ENCODE measurements around the gene SSR1.

Gene SSR1

GRCh38 chr6:7238900-7239589, 74.0 kb downstream of the SSR1 start:
- DNase-seq (ENCODE audit: low read depth in 2 of 2): peak in 1 of 2 donors; percentile 57

DNA sequence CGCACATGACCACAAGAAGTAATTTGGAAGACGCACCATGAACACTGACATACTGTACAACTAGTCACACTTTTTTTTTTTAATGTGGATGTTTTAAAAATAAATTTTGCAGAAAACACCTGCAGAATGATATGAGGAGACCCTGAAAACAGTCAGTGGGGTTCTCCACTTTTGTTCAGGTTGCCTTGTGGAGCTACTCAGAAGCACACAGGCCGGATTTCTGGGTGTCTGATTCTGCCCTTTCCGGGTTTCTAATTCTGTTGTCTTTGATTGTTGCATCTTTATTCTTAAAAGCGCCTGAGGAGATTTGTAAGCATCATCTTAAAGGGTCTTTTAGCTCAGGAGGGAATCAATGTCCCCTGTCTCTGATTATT, 74.5 kb downstream of the SSR1 start:
- DNase-seq (ENCODE audit: low read depth in 2 of 2): no peak

DNA sequence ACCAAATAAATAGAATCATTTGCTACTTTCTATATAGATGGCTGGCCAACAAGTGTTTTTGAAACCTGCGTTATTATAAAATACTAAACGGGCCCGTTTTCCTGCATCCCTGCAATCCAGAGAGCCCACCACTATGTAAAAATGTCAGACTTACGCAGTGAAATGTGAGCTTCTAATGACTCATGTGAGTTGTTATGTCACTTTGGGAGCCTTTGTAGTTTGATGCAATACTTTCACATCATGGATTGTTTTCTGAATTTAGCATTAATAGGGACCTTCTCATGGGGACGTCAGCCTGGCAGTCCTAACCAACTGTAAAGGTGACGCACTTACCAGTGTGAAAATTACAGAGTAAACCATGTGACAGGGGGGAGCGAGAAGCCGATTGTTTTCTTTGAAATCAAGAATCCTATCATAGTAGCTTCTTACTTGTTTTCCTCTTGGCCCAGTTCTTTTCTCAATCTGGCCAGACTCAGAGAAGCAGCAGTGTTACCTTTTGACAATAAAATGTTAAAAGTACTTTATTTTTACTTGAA, 75.3 kb downstream of the SSR1 start:
- DNase-seq (ENCODE audit: low read depth in 2 of 2): no peak

DNA sequence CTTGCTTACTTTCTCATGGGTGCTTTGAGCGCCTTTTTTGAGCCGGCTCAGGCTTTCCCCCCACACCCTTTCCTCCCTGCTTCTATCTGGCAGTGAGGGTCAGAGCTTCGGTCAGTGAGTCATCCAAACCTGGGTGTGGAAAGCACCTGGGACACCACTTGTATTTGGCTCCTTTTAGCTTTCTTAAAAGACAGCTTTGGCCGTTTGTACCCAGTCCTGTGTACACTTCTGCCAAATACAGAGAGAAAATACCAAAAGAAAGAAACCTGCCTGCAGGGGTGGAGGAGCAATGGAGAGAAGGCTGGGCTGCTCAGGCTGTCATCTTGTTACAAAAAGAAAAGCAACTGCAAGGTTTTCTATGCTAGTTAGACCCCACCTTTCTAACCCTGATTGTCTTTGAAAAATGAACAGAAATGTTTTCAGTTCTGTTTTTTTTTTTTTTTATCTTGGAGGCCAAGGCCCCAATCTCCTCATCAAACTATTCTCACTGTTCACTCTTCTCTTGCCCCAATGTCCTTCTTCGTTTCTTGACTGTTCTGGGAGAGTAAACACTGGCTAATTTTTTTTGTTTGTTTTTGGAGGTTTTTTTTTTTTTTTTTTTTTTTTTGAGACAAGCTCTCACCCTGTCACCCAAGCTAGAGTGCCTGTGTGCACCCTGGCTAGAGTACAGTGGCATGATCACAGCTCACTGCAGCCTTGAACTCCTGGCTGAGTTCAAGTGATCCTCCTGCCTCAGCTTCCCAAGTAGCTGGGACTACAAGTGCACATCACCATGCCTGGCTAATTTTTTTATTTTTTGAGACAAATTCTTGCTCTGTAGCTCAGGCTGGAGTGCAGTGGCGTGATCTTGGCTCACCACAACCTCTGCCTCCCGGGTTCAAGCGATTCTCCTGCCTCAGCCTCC, 76.4 kb downstream of the SSR1 start:
- DNase-seq (ENCODE audit: low read depth in 2 of 2): no peak

DNA sequence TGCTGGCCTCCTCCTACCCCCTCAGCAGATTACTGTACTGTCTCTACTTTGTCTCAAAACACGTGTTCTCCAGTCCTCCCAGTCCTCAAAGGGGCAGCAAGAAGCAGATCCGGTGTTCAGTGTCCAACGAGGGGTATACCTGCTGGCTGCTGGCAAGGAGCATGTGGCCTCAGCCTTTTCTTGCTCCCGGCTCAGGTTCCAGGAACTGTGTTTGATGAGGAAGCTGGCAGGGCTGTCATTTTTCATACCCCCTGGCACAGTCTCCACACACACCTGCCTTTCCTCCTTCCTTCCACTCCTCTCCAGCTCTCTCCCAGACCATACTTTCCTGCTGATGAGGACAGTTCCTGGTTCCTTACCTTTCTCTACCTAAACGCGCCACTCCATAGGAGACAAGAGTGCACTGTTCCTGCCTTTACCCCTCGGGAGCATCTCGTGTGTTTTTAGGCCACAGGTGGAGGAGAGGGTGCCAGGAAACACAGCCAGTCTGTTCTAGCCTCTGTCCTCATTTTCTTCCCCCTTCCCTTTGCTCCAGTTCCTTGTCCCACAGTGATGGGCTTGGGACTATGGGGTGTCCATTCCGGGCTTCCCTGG, 77.2 kb downstream of the SSR1 start:
- DNase-seq (ENCODE audit: low read depth in 2 of 2): no peak

DNA sequence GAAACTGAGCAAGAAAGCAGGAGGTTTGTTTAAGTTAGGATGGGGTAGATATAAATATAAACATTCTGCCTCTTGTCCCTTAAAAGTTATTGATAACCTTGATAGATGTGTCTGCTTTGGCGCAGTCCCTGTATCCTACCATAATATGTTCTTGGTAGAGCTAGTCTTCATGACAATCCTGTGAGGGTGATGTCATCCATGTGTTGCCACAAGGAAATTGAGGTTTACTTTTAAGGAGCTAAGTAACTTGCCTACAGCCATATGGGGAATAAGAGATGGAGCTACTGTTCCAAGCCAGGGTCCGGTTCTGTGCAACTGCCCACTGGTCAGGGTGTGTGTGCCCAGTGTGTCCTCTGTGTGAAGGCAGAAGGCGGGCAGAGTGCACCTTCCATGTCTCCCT, 78.5 kb downstream of the SSR1 start:
- DNase-seq (ENCODE audit: low read depth in 2 of 2): no peak

DNA sequence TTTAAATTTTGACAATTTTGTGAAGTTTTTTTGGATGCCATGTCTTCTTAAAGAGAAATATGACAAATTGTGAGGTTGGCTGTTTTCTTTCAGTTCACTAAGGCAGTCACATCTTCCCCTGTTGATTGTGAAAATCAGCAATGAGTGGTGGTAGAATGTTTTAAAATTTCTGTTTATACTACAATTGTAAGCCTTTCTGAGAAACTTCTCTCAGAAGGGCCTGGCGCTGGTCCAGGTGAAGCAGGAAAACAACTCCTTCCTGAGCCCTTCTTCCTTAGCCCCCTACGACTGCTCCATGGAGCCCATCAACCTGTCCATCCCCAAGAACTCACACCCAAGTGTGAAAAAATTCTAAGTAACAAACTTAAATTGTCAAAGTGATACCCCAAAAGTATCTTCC, 80.6 kb downstream of the SSR1 start:
- DNase-seq (ENCODE audit: low read depth in 2 of 2): no peak

DNA sequence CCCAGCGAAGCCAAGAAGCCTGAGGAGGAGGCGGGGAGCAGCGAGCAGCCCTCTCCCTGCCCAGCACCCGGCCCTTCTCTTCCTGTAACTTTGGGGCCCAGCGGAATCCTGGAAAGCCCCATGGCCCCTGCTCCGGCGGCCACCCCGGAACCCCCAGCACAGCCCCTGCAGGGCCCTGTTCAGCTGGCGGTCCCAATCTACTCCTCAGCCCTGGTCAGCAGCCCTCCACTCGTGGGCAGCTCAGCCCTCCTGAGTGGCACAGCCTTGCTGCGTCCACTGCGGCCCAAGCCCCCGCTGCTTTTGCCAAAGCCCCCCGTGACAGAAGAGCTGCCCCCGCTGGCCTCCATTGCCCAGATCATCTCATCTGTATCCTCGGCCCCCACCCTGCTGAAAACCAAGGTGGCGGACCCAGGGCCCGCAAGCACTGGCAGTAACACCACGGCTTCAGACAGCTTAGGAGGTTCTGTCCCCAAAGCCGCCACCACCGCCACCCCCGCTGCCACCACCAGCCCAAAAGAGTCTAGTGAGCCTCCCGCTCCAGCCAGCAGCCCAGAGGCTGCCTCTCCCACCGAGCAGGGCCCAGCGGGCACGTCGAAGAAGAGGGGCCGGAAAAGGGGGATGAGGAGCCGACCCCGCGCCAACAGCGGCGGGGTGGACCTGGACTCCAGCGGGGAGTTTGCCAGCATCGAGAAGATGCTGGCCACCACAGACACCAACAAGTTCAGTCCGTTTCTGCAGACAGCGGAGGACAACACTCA, 81.9 kb downstream of the SSR1 start:
- DNase-seq (ENCODE audit: low read depth in 2 of 2): no peak

DNA sequence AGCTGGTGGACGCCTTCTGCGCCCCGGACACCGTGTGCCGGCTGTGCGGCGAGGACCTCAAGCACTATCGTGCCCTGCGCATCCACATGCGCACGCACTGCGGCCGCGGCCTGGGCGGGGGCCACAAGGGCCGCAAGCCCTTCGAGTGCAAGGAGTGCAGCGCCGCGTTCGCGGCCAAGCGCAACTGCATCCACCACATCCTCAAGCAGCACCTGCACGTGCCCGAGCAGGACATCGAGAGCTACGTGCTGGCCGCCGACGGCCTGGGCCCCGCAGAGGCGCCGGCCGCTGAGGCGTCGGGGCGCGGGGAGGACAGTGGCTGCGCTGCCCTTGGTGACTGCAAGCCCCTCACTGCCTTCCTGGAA, 82.7 kb downstream of the SSR1 start:
- no peak for DNase-seq (ENCODE audit: low read depth in 2 of 2)

- DNase-seq (ENCODE audit: low read depth in 2 of 2): no peak
Observed at GRCh38 chr6:7229376-7230326, 83.3 kb downstream of the SSR1 start.

DNA sequence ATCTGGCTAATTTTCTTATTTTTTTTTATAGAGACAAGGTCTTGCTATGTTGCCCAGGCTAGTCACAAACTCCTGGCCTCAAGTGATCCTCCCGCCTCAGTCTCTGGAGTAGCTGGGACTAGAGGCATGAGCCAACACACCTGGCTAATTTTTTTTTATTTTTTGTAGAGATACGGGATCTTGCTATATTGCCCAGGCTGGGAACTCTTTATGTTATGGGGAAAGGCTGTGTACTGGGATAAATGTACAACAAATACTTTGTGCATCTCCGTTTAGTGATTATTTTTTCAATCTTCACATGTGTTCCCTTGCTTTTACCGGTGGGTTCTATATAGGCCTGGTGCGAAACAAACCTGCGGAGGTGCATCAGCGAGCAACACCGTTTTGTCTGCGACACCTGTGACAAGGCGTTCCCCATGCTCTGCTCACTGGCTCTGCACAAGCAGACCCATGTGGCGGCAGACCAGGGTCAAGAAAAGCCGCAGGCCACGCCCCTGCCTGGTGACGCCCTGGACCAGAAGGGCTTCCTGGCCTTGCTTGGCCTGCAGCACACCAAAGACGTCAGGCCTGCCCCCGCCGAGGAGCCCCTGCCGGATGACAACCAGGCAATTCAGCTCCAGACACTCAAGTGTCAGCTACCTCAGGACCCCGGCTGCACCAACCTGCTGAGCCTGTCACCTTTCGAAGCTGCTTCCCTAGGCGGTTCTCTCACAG, 84.2 kb downstream of the SSR1 start:
- DNase-seq (ENCODE audit: low read depth in 2 of 2): no peak

DNA sequence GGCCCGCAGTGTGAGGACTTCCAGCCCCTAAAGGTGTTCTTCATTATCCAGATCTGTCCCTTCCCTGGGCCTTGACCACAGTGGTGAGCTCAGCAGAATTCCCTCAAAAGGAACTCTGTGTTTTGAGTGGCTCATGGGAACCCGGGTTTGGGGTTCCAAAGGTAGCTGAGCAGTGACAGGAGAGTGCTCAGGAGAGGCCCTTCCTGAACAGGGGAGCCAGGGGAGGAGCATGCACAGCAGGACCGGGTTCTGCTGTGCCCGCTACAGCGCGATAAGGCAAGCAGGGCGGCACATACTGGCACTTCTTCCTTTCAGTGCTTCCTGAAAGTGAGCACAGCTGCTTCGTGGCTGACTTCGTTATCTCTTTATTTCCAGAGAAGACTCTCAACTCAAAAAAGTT, 88.3 kb downstream of the SSR1 start:
- DNase-seq (ENCODE audit: low read depth in 2 of 2): no peak

DNA sequence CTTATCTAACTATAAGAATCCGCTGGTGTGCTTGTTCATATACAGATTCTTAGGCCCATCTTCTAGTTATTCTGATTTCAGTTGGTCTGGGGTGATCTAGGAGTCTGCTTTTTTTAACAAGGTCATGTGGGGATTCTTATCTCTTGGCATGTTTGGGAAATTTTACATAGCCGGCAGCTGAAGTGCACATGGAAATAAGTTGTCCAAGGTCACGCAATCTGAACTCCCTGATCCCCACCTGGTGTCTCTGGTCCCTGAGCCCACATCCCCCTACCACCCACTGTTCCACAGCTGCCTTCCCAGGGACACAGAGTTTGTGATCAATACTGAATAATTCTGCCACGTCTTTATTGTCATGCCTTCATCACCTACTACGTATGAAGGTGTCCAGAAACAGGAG, 90.8 kb downstream of the SSR1 start:
- DNase-seq (ENCODE audit: low read depth in 2 of 2): no peak

- DNase-seq (ENCODE audit: low read depth in 2 of 2): no peak
Observed at GRCh38 chr6:7219310-7219709, 93.7 kb downstream of the SSR1 start.

GRCh38 chr6:7218406-7218988, 94.5 kb downstream of the SSR1 start:
- no peak for DNase-seq (ENCODE audit: low read depth in 2 of 2)
